Measurements from ENCODE around the gene FUT7. TPM values are rescaled to one million over a fixed set of nuclear protein-coding genes. Genes with fewer than 3 reads are reported as not detected.

The FUT7 gene
- total RNA-seq, 1 experiment from 2014 or later: not detected

DNA sequence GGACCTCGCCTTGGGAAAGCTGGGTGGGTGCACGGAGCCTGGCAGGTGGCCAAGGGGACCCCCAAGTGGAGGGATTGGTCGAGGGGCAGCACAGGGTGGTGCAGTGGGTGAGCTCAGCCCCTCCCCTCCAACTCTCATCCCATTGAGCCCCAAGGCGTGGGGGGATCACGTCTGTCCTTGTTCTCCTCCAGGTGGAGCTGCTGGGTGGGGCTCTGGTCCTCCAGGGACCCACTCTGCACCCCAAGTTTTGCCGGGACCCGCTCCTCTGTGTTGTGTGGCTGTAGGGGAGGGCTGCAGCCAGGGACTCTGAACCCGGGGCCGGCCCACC is 3.6 kb upstream of the FUT7 start:
- Histone ChIP-seq H4K91ac (ENCODE audit: insufficient read length, low read depth, low read length) (no peak overlapping the region), H3K23ac (ENCODE audit: insufficient read length, low read depth, low read length) (no peak overlapping the region), H3K9ac (ENCODE audit: extremely low read depth, insufficient read length, low read length) (no peak overlapping the region), H3K4me2 (ENCODE audit: insufficient read depth, insufficient read length, low read length) (no peak overlapping the region), H3K14ac (ENCODE audit: insufficient read depth, low read length) (no peak overlapping the region; the same call in 1 of the 2 replicates), H4K20me1 (ENCODE audit: control insufficient read depth, insufficient read depth, insufficient read length) (no peaks in the 10 kb centered on the region), H4K5ac (ENCODE audit: insufficient read length, low read depth, low read length) (no peak overlapping the region), H3K4me1 (ENCODE audit: insufficient read depth, low read length) (no peaks in the 10 kb centered on the region), H3K27me3 (ENCODE audit: insufficient read depth, low read length) (no peaks in the 10 kb centered on the region), H2BK15ac (ENCODE audit: low read depth, low read length) (no peak overlapping the region), H2AK5ac (ENCODE audit: insufficient read length, low read length) (no peak overlapping the region), H2AFZ (ENCODE audit: low read length) (no peak overlapping the region), H3K18ac (ENCODE audit: insufficient read length, low read depth, low read length) (no peak overlapping the region), H3K79me1 (ENCODE audit: insufficient read depth, low read depth, low read length, poor library complexity, severe bottlenecking) (no peaks in the 10 kb centered on the region), H3K79me2 (ENCODE audit: insufficient read depth, low read length) (no peaks in the 10 kb centered on the region), H2BK12ac (ENCODE audit: insufficient read length, low read depth, low read length) (no peak overlapping the region), H3K23me2 (ENCODE audit: insufficient read length, low read depth, low read length, poor library complexity, severe bottlenecking) (no peaks in the 10 kb centered on the region), H3T11ph (ENCODE audit: low read length) (no peak overlapping the region), H3K56ac (ENCODE audit: insufficient read length, low read depth, low read length) (no peak overlapping the region), H4K8ac (replicated peaks; ENCODE audit: insufficient read length, low read depth, low read length) (no peak overlapping the region), H2BK120ac (ENCODE audit: low read depth, low read length, poor library complexity, severe bottlenecking) (no peak overlapping the region), H2BK5ac (ENCODE audit: insufficient read length, low read length) (no peak overlapping the region), H3K4ac (ENCODE audit: low read depth, low read length) (no peak overlapping the region), H3K9me3 (ENCODE audit: control insufficient read depth, low read depth, low read length) (no peaks in the 10 kb centered on the region), H3K27ac (ENCODE audit: insufficient read length, low read depth, low read length) (no peak overlapping the region), H2BK20ac (ENCODE audit: low read depth, low read length, poor library complexity, severe bottlenecking) (no peak overlapping the region)
- H3K9me3 Mint-ChIP-seq: no peaks in the 10 kb centered on the region
- no peak overlapping the region for H3K4me3 Mint-ChIP-seq
- DNase-seq: no peak
- no peaks in the 10 kb centered on the region; a peak in 1 of 4 replicates for H3K4me1 Mint-ChIP-seq
- peaks cover 0 to 14% (median 5%) of the 10 kb centered on the region in 3 experiments; a peak in 5 of 7 replicates for H3K36me3 Mint-ChIP-seq (ENCODE audit: insufficient read depth in 1 of 3, low read depth in 3 of 3)
- peaks cover 19% of the 10 kb centered on the region for H3K27me3 Mint-ChIP-seq (ENCODE audit: low read depth)
- TF ChIP-seq, protein P1, sequence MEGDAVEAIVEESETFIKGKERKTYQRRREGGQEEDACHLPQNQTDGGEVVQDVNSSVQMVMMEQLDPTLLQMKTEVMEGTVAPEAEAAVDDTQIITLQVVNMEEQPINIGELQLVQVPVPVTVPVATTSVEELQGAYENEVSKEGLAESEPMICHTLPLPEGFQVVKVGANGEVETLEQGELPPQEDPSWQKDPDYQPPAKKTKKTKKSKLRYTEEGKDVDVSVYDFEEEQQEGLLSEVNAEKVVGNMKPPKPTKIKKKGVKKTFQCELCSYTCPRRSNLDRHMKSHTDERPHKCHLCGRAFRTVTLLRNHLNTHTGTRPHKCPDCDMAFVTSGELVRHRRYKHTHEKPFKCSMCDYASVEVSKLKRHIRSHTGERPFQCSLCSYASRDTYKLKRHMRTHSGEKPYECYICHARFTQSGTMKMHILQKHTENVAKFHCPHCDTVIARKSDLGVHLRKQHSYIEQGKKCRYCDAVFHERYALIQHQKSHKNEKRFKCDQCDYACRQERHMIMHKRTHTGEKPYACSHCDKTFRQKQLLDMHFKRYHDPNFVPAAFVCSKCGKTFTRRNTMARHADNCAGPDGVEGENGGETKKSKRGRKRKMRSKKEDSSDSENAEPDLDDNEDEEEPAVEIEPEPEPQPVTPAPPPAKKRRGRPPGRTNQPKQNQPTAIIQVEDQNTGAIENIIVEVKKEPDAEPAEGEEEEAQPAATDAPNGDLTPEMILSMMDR (conservative IDR thresholded peaks at IDR 0.05): peak; percentile 48; the same call in 2 of the 3 replicates
- WGBS (ENCODE audit: extremely low coverage, insufficient read length, low lambda C conversion rate): no CpG with 5 or more reads among the region's 9 CpGs
- H3K27ac Mint-ChIP-seq: no peak overlapping the region

Data from H9 (cell line).